VCaP (cell line): Measurements from ENCODE around the gene HOXA2.

Experiments used
- H3K27ac ChIP-seq: fragments of 450-650 bp; 2 replicates; pipeline ENCODE4 v1.5.1; 2017
- TF ChIP-seq, protein P1 (sequence below): fragments of 450-650 bp; conservative IDR thresholded peaks from 2 replicates; pipeline ENCODE4 v1.5.1; 2017; ENCODE audit warnings: mild to moderate bottlenecking, moderate library complexity

HOXA2 gene

GRCh38 chr7:27138985-27139333, 36.5 kb upstream of the HOXA2 start:
- TF ChIP-seq, protein P1, sequence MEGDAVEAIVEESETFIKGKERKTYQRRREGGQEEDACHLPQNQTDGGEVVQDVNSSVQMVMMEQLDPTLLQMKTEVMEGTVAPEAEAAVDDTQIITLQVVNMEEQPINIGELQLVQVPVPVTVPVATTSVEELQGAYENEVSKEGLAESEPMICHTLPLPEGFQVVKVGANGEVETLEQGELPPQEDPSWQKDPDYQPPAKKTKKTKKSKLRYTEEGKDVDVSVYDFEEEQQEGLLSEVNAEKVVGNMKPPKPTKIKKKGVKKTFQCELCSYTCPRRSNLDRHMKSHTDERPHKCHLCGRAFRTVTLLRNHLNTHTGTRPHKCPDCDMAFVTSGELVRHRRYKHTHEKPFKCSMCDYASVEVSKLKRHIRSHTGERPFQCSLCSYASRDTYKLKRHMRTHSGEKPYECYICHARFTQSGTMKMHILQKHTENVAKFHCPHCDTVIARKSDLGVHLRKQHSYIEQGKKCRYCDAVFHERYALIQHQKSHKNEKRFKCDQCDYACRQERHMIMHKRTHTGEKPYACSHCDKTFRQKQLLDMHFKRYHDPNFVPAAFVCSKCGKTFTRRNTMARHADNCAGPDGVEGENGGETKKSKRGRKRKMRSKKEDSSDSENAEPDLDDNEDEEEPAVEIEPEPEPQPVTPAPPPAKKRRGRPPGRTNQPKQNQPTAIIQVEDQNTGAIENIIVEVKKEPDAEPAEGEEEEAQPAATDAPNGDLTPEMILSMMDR: no peak
- no peak overlapping the region for H3K27ac ChIP-seq

- TF ChIP-seq, protein P1: no peak
- no peak overlapping the region for H3K27ac ChIP-seq
These were observed 36.0 kb upstream of the HOXA2 start for GRCh38 chr7:27138472-27138871.

- no peak overlapping the region for H3K27ac ChIP-seq
- TF ChIP-seq, protein P1: no peak
These were observed 35.3 kb upstream of the HOXA2 start for GRCh38 chr7:27137640-27138315.

GRCh38 chr7:27134392-27134791, 31.9 kb upstream of the HOXA2 start:
- TF ChIP-seq, protein P1: no peak
- no peak overlapping the region for H3K27ac ChIP-seq

- no peak overlapping the region for H3K27ac ChIP-seq
- TF ChIP-seq, protein P1: no peak
These were observed 31.1 kb upstream of the HOXA2 start for GRCh38 chr7:27133409-27134231.

DNA sequence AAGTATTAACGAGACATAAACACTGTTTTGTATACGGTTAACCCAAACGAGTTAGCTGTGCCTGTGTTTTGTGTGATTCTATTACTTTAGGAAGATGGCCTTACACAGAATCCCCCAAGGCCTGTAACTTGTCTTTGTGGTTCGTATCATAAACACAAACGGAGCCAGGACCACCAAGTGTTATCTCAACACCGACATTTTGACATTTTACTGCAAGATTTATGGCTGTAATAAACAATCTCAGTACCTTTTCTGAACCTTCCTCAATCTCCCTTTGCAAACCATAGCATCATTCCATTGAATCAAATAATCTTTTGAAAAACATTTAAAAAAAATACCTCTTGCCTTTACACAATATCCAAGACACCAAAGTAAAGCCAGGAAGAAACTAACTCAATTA, 30.5 kb upstream of the HOXA2 start:
- TF ChIP-seq, protein P1: no peak
- no peak overlapping the region for H3K27ac ChIP-seq

DNA sequence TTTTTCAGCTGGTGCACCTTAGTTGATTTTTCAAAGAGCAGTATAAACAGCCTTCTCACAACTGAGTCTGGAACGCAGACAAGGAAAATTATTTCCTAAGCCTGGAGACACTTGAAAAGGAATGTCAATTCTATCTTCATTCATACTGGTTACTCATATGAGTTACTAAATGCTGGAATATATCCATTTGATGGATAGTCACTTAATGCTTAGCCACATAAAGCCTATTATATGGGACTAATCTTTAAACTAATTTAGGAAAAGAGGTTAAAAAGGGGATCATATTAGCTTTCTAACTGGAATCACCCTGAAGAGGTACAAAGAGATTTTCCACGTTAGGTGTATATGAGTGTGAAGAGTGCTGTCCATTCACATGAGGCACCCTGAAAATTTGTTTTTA, 29.7 kb upstream of the HOXA2 start:
- H3K27ac ChIP-seq: no peak overlapping the region
- TF ChIP-seq, protein P1: no peak
